Brain microvascular endothelial cell (primary cell): ENCODE measurements around the gene TNFAIP1.

Experiments
- DNase-seq: peaks from one replicate; pipeline ENCODE4 v3.0.0-alpha.2; 2020
- H3K27ac ChIP-seq: fragments of 250-450 bp; sonication (Bioruptor Pico); 2 replicates; pipeline ENCODE4 v1.5.1; 2020; ENCODE audit warnings: mild to moderate bottlenecking, moderate library complexity
- H3K27me3 ChIP-seq: fragments of 250-450 bp; sonication (Bioruptor Pico); replicated peaks from 2 replicates; pipeline ENCODE4 v1.5.1; 2020; ENCODE audit warnings: mild to moderate bottlenecking
- H3K36me3 ChIP-seq: fragments of 250-450 bp; sonication (Bioruptor Pico); replicated peaks from 2 replicates; pipeline ENCODE4 v1.5.1; 2020; ENCODE audit warnings: mild to moderate bottlenecking
- H3K4me3 ChIP-seq: 2 replicates; pipeline ENCODE4 v1.5.1; 2011; ENCODE audit warnings: low read depth, mild to moderate bottlenecking, control low read depth, low read length, moderate library complexity
- CTCF ChIP-seq: IDR thresholded peaks from 2 replicates; pipeline ENCODE4 v1.5.1; 2011; ENCODE audit warnings: low read depth, mild to moderate bottlenecking, moderate library complexity, low read length, control low read depth, inconsistent platforms; ENCODE audit errors: missing control alignments
- in situ Hi-C: cut with HindIII; loops from 2 replicates; pipeline ENCODE4 v1.10.0; 2017; ENCODE audit warnings: low sequenced_read_pairs, low pct_ligation_motif_present

The TNFAIP1 gene

DNA sequence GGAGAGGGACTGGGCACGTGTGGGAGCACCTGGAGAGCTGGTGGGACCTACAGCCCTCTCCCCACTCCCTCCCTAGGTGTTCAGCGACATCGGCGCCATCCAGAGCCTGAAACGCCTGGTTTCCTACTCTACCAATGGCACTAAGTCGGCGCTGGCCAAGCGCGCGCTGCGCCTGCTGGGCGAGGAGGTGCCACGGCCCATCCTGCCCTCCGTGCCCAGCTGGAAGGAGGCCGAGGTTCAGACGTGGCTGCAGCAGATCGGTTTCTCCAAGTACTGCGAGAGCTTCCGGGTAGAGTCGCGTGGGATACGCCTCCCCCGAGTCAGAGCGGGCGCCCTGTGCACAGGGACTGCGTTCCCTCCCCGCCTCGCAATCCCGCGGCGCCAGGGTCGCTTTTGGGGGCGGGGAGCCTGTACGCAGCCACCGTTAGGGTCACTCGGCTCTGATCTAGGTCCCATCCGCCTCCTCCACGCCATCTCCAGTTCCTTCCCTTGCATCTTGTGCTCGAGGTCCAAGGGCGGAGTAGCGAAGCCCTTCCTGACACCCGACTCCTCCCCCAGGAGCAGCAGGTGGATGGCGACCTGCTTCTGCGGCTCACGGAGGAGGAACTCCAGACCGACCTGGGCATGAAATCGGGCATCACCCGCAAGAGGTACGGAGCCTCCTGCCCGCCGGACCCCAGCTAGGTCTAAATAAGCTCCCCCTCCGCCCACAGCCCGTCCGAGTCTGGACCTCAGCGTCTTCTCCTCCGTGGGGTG, 48.9 kb downstream of the TNFAIP1 start:
- in situ Hi-C loops, result no loop called here
- TF ChIP-seq CTCF, result no peak
- Histone ChIP-seq H3K4me3 (no peak overlapping the region), H3K36me3 (no peaks in the 10 kb centered on the region), H3K27ac (no peak overlapping the region), H3K27me3 (peaks cover 6% of the 10 kb centered on the region)
- DNase-seq, result no peak

- Histone ChIP-seq H3K27ac (no peak overlapping the region), H3K27me3 (peaks cover 6% of the 10 kb centered on the region)
Observed at GRCh38 chr17:28385037-28385400, 49.5 kb downstream of the TNFAIP1 start.

DNA sequence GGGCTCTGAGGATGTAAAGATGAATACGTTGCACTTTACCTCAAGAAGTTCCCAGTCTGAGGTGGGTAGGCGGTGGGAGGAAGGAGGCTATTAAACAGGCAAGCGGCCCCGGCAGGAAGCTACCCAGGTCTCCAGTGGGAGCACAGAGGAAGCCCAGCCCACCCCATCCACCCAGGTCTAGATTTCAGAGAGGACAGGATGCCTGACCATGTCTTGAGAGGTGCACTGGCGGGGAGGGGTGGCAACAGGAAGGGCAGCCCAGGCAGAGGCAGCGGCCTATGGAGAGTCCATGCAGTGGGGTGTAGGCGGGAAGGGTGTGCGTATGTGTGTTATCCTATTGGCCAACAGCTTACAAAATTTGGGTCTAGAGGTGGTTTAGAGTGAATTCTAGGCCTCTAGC, 49.8 kb downstream of the TNFAIP1 start:
- no peak overlapping the region for H3K27ac ChIP-seq
- in situ Hi-C loops, result no loop called here
- H3K4me3 ChIP-seq, result no peak overlapping the region
- DNase-seq, result no peak
- no peaks in the 10 kb centered on the region for H3K36me3 ChIP-seq
- TF ChIP-seq CTCF, result no peak
- H3K27me3 ChIP-seq, result peaks cover 6% of the 10 kb centered on the region

More at GRCh38 chr17:28385037-28385400, 49.5 kb downstream of the TNFAIP1 start:
- DNase-seq, result no peak
- no peak for TF ChIP-seq CTCF
- in situ Hi-C loops, result no loop called here
- Histone ChIP-seq H3K36me3 (no peaks in the 10 kb centered on the region), H3K4me3 (no peak overlapping the region)

GRCh38 chr17:28386391-28386790, 50.8 kb downstream of the TNFAIP1 start:
- H3K27me3 ChIP-seq, result peaks cover 3% of the 10 kb centered on the region
- no peaks in the 10 kb centered on the region for H3K36me3 ChIP-seq
- DNase-seq, result no peak
- in situ Hi-C loops, result no loop called here
- no peak overlapping the region for H3K27ac ChIP-seq
- no peak overlapping the region for H3K4me3 ChIP-seq
- TF ChIP-seq CTCF, result no peak

GRCh38 chr17:28388106-28388505, 52.5 kb downstream of the TNFAIP1 start:
- H3K36me3 ChIP-seq, result no peaks in the 10 kb centered on the region

More at GRCh38 chr17:28388106-28388505, 52.5 kb downstream of the TNFAIP1 start:
- no peak for DNase-seq
- Histone ChIP-seq H3K4me3 (no peak overlapping the region), H3K27ac (no peak overlapping the region), H3K27me3 (no peaks in the 10 kb centered on the region)
- TF ChIP-seq CTCF, result no peak
- in situ Hi-C loops, result no loop called here
